ENCODE measurements around the gene SLC38A9. TPM values are rescaled to one million over a fixed set of nuclear protein-coding genes. Genes with fewer than 3 reads are reported as not detected.

SLC38A9 gene
- total and polyA plus RNA-seq, 11 donors: 3.9 to 13.5 (median 6.9) TPM

GRCh38 chr5:55623789-55624188, 88.3 kb downstream of the SLC38A9 start:
- Histone ChIP-seq H3K27ac (peak overlapping the region in 1 of 12 donors; percentile 77), H3K36me3 (no peaks in the 10 kb centered on the region), H3K4me3 (no peak overlapping the region), H3K4me1 (peaks cover 0 to 27% (median 13%) of the 10 kb centered on the region in 12 donors), H3K27me3 (no peaks in the 10 kb centered on the region), H3K9me3 (no peaks in the 10 kb centered on the region)
- intact Hi-C loops (cut with DNase I): no loop called here
- ATAC-seq (no peak), DNase-seq (no peak)
- TF ChIP-seq POLR2A (IDR thresholded peaks at IDR 0.05) (no peak), CTCF (IDR thresholded peaks at IDR 0.05) (no peak)
- WGBS, 4 donors: 90 to 98% (median 95%) methylated on average over 1 of the region's 1 CpG

- H3K4me3 ChIP-seq: no peak overlapping the region
- ATAC-seq: peak in 2 of 4 donors; percentile 52 to 63
- no peaks in the 10 kb centered on the region for H3K27me3 ChIP-seq
- H3K9me3 ChIP-seq: no peaks in the 10 kb centered on the region
- no peak overlapping the region for H3K27ac ChIP-seq
- WGBS, 4 donors: 67 to 83% (median 76%) methylated on average over 2 of the region's 2 CpGs
- TF ChIP-seq CTCF (IDR thresholded peaks at IDR 0.05) (no peak), POLR2A (IDR thresholded peaks at IDR 0.05) (no peak)
- DNase-seq: no peak
- intact Hi-C loops (cut with DNase I): no loop called here
- peaks cover 0 to 27% (median 13%) of the 10 kb centered on the region in 12 donors for H3K4me1 ChIP-seq
- H3K36me3 ChIP-seq: no peaks in the 10 kb centered on the region
These were observed 89.7 kb downstream of the SLC38A9 start for GRCh38 chr5:55622460-55622859.

- no peaks in the 10 kb centered on the region for H3K9me3 ChIP-seq
- no peaks in the 10 kb centered on the region for H3K27me3 ChIP-seq
- H3K4me1 ChIP-seq: peaks cover 0 to 20% (median 9%) of the 10 kb centered on the region in 12 donors
- ATAC-seq: no peak
- H3K36me3 ChIP-seq: no peaks in the 10 kb centered on the region
- intact Hi-C loops (cut with DNase I): no loop called here
- no peak overlapping the region for H3K4me3 ChIP-seq
- WGBS, 4 donors: 74 to 85% (median 76%) methylated on average over 3 of the region's 3 CpGs
- no peak for TF ChIP-seq CTCF (IDR thresholded peaks at IDR 0.05)
- no peak for TF ChIP-seq POLR2A (IDR thresholded peaks at IDR 0.05)
- DNase-seq: no peak
- peak overlapping the region in 2 of 12 donors; percentile 13 to 56 for H3K27ac ChIP-seq
These were observed 90.9 kb downstream of the SLC38A9 start for GRCh38 chr5:55621229-55621628.

GRCh38 chr5:55620766-55621160, 91.4 kb downstream of the SLC38A9 start:
- Histone ChIP-seq H3K4me1 (peaks cover 0 to 15% (median 5%) of the 10 kb centered on the region in 12 donors), H3K9me3 (no peaks in the 10 kb centered on the region), H3K27me3 (no peaks in the 10 kb centered on the region), H3K27ac (peak overlapping the region in 2 of 12 donors; percentile 13 to 56), H3K4me3 (no peak overlapping the region), H3K36me3 (no peaks in the 10 kb centered on the region)
- 90 to 97% (median 94%) methylated on average over 4 of the region's 4 CpGs for WGBS, 4 donors
- DNase-seq (no peak), ATAC-seq (no peak)
- TF ChIP-seq POLR2A (IDR thresholded peaks at IDR 0.05): no peak
- TF ChIP-seq CTCF (IDR thresholded peaks at IDR 0.05): no peak
- intact Hi-C loops (cut with DNase I): no loop called here

Data from heart left ventricle (tissue), 16 donors.